AG09319 (cell line): ENCODE data around the gene MSH5.
A peak's percentile ranks its signal among the peaks of the same experiment; 100 is the strongest.

Source experiments
- DNase-seq: peaks from one replicate; pipeline ENCODE4 v3.0.0-alpha.2; 2010; ENCODE audit warnings: low read depth; ENCODE audit errors: extremely low read depth
- CTCF ChIP-seq: IDR thresholded peaks from 2 replicates; pipeline ENCODE4 v1.5.1; 2011; ENCODE audit warnings: low read depth, mild to moderate bottlenecking, inconsistent platforms, low read length, moderate library complexity

MSH5 gene

GRCh38 chr6:31697555-31697954, 42.2 kb upstream of the MSH5 start:
- no peak for DNase-seq
- no peak for TF ChIP-seq CTCF

- no peak for DNase-seq
- no peak for TF ChIP-seq CTCF
Observed at GRCh38 chr6:31700740-31701401, 38.9 kb upstream of the MSH5 start.

- no peak for TF ChIP-seq CTCF
- no peak for DNase-seq
Observed at GRCh38 chr6:31701666-31702404, 38.0 kb upstream of the MSH5 start.

- no peak for TF ChIP-seq CTCF
- DNase-seq = no peak
Observed at GRCh38 chr6:31702405-31702818, 37.4 kb upstream of the MSH5 start.

- no peak for TF ChIP-seq CTCF
- peak; percentile 96 for DNase-seq
Observed at GRCh38 chr6:31702819-31703716, 36.7 kb upstream of the MSH5 start, which contains the start of gene ABHD16A. TSS of gene ABHD16A (minus strand) at chr6:31703324. CDS start at chr6:31703281, 43 bp downstream.

GRCh38 chr6:31705931-31706330, 33.9 kb upstream of the MSH5 start:
- no peak for DNase-seq

More at GRCh38 chr6:31705931-31706330, 33.9 kb upstream of the MSH5 start:
- TF ChIP-seq CTCF = no peak
